SH-SY5Y (cell line): ENCODE results near the gene LRRC17.

Source experiments
- GATA2 ChIP-seq: IDR thresholded peaks from 2 replicates; pipeline ENCODE4 v1.6.1; 2011; ENCODE audit warnings: mild to moderate bottlenecking, low read depth, low read length
- GATA3 ChIP-seq: IDR thresholded peaks from 2 replicates; pipeline ENCODE4 v1.6.1; 2011; ENCODE audit warnings: low read depth, mild to moderate bottlenecking, low read length, moderate library complexity

Gene LRRC17

DNA sequence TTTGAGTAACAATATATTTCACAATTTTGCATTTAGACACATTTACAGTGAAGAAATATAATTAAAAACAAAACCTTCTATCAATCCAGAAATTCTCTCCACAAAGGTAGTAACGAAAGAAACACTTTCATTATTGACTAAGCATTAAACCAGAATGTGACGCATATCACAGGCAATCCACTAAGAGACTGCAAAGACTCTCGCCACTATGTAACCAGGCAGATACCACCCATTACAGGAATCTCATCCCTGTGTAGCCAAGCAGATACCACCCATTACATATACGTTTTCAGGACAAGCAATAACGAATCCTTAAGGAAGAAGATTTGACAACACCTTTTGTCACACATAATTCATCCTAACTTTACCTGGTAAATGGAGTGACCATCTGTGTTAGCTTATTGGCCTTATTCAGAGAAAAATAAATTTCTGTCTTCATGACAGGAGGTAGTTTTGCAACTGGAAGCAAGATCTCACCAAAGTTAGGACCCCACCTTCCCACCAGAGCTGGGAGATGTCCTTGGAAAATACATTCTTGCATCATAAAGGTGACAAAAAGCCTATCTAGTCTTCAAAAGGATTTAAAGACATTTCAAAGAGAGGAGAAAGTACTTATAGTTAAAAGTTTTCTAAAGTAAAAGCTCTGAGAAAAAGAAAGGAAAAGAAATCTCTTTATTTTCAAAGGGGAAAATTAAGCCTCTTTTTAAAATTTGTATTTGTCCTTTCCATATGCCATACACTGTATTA is 30.8 kb downstream of the LRRC17 start:
- TF ChIP-seq GATA2 (no peak), GATA3 (no peak)

DNA sequence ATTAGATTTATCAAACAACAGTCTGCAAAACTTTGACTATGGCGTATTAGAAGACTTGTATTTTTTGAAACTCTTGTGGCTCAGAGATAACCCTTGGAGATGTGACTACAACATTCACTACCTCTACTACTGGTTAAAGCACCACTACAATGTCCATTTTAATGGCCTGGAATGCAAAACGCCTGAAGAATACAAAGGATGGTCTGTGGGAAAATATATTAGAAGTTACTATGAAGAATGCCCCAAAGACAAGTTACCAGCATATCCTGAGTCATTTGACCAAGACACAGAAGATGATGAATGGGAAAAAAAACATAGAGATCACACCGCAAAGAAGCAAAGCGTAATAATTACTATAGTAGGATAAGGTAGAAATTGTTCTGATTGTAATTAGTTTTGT is 31.4 kb downstream of the LRRC17 start:
- TF ChIP-seq GATA3 (no peak), GATA2 (no peak)

DNA sequence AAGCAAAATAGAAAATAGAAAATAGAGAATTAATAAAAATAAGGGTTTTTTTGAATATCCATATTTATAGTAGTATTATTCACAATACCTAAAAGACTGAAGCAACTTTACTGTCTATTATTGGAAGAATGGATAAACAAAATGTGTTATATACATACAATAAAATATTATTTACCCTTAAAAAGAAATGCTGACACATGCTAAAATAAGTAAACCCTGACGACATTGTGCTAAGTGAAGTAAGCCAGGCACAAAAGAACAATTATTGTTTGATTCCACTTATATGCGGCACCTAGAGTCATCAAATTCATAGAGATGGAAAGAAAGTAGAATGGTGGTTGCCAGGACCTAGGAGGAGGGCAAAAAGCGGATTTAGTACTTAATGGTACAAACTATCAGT is 39.0 kb downstream of the LRRC17 start:
- TF ChIP-seq GATA2 (no peak), GATA3 (no peak)

DNA sequence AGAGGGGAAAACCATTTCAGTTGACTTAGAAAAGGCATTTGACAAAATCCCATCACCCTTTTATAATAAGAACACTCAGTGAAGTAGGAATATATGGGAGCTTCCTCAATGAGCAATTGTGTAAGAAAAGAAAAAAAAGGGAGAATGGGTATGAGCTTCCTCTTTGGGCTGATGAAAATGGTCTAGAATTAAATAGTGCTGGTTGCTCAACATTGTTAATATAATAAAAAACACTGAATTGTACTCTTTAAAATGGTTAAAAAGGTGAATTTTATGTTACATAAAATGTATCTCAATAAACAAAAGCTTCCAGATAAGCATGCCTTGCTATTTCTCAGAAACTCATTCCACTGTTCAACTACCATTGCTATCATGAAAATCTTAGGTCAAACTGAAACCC is 40.6 kb downstream of the LRRC17 start:
- no peak for TF ChIP-seq GATA2

DNA sequence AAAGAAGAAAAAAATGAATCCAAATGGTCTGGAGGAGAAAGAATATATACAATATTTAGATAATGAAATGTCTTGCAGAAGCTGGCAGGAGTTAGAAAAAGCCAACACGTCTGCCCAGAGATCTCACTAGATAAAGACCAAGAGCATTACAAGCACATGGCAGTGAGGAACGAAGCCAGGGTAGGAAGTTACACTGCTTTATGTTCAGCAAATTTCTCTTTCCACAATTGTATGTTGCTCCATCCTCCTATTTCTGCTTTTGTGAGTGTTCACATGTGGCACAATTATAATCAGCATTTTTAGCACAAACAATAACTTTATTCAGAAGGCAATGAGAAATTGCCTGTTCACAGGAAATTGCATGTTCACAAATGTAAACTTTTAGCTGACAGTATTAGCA is 53.7 kb downstream of the LRRC17 start:
- 0 out of 2 replicates have a peak, but pooled peaks have one; percentile 12 for TF ChIP-seq GATA2
- no peak for TF ChIP-seq GATA3

DNA sequence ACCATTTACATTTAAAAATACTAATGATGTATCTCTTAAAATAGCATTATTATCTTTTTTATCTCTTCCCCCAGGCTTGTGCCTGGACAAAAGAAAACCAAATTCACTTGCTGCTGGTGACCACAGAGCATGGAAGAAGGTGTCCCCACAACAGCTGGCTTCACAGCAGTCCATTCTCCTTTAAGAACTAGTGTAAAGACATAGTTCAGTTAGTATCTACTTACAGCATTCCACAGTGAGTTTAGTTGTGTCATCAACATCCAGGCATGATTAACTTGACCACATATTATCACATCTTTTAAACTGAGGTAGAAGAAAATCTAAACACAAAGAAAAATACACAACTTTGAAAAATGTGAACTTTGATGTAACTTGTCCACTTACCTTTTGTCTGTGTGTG is 55.0 kb downstream of the LRRC17 start:
- TF ChIP-seq GATA3 (no peak), GATA2 (no peak)

DNA sequence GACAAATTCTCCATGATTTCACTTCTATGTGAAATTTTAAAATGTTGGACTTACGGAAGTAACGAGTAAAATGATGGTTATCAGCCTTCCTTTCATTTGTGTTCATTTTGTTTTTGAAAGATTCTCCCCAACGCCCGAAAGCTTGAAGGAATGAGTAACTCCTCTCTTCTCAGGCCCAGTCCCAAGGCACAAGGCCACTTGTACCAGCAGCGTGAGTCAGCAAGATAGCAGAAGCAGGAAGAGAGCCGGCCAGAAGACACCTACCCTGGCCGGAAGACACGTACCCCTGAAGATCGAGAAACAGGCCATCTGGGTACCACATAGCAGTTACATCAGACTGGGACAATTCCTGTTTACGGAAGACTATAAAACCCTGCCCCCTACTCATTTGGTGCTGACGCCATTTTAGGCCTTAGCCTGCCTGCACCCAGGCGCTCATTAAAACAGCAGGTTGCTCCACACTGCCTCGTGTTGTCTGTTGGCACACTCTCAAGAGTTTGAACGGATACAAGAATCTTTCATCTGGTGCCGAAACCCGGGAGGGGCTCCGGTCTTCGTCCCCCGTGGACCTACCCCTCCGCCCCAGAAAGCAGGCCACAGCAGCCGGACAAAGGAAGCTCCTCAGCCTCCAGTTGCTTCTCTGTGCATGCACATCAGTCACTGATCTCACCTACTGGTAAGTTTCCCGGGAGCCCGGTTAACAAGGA is 60.4 kb downstream of the LRRC17 start:
- no peak for TF ChIP-seq GATA2
- TF ChIP-seq GATA3 = no peak

DNA sequence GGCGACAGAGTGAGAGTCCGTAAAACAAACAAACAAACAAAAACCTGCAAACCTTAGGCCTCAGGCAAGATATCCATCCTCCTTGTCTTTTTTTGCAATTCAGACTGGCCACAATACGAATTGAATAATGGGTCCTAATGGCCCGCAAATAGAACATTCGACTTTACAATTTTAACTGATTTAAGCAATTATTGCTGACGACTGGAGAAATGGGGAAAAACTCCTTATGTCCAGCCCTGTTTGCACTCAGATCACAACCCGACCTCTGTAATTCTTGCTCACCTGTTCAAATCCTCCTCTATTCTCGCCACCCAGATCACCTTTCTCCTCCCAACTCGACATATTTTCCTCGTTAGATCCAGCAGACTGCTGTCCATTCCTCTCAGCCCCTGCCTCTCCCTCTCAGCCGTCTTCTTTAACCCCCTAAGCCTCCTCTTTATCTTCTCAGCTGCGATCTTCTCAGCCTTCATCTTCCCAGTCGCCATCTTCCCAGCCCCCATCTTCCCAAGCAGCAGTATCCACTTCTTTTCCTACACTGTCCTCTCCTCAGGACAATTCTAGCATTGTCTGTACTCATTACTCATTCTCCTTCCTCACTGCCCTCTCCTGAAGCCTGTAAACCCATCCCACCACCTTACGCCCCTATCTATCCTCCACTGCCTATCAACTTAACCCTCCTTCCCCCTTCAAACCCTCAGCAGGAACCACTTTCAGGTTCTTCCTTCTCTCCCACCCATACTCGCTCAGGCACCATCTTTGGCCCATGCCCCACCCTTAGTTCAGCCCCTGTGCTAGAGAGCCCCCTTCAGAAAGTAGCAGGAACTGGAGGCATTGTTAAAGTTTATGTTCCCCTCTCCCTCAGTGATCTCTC is 61.8 kb downstream of the LRRC17 start:
- no peak for TF ChIP-seq GATA2
- no peak for TF ChIP-seq GATA3

DNA sequence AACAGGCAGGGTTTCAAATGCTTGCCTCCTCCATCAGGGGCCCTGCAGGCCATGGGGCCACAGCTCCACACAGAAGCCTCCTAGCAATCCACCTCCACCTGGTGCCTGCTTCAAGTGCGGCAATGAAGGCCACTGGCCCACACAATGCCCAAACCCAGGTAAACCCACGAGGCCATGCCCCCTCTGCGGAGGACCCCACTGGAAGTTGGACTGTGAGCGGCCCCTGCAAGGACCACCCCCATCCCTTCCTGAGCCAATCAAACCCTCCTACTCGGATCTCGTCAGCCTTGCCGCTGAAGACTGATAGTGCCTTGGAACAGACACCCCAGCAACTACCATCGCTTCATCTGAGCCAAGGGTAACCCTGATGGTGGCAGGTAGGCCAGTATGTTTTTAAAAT is 63.1 kb downstream of the LRRC17 start:
- TF ChIP-seq GATA2 (no peak), GATA3 (no peak)

DNA sequence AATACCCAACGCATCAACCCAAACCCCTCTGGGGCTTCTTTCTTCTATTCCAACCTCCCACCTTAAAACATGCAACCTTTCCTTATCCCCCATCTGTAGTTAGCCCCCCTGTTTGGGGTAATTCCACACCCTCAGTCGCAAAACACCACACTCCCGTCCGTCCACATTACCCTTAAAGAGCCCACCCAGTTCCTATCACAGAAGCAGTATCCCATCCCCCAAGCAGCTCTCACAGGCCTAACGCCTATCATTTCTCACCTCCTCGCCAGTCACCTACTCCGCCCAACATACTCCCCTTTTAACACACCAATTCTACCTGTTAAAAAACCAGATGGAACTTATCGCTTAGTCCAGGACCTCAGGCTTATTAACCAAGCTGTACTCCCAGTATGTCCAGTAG is 63.7 kb downstream of the LRRC17 start:
- TF ChIP-seq GATA3 (no peak), GATA2 (no peak)

DNA sequence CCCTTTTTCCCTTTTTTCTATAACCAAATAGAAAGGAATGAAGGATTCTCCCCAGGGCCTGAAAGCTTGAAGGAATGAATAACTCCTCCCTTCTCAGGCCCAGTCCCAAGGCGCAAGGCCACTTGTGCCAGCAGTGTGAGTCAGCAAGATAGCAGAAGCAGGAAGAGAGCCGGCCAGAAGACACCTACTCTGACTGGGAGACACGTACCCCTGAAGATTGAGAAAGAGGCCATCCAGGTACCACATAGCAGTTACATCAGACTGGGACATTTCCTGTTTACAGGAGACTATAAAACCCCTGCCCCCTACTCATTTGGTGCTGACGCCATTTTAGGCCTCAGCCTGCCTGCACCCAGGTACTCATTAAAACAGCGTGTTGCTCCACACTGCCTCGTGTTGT is 65.5 kb downstream of the LRRC17 start:
- TF ChIP-seq GATA3 (no peak), GATA2 (no peak)

DNA sequence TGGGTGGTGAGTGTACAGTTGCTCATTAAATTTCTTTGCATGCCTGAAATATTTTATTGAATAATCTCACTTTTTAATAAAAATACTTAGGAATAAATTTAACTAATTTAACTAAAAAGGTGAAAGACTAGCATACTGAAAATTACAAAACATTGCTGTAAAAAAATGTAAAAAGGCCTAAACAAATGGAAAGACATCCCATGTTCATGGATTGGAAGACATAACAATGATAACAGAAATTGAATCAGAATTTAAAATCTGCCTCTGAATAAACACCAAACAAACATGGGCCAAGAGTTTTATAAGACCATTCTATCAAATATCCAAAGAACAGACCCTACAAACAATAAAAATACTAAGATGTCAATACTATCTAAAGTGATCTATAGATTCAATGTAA is 66.9 kb downstream of the LRRC17 start:
- TF ChIP-seq GATA3 (no peak), GATA2 (no peak)

DNA sequence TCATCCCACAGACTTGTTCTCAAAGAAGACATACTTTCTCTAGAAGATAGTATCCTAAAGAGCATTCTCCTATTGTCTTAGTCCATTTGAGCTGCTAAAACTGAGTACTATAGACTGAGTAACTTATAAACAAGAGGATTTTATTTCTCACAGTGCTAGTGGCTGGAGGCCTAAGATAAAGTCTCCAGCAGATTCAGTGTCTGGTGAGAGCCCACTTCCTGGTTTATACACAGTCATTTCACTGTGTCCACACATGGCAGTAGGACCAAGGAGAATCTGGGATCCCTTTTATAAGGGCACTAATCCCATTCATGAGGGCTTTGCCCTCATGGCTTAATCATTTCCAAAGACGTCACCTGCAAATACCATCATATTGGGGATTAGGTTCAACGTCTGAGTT is 68.7 kb downstream of the LRRC17 start:
- TF ChIP-seq GATA3 = no peak
- TF ChIP-seq GATA2 = no peak

DNA sequence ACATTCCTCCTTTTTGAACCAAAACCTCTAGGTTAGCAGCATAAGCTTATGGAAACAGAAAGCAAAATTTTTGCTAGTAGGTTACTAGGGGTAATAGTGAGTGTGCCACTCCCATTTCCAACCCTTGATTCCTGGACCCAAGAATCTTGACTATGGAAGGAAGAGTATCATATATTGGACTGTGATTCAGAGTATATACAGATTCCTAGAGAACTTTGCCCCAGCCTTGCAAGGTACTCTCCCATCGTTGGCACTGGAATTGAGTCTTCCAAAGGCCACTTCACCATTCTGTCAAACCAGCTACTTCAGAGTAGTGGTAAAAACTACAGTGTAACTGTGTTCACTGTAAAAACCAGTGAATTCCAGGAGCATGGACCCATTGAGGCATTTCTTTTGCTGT is 69.4 kb downstream of the LRRC17 start:
- TF ChIP-seq GATA3 (no peak), GATA2 (no peak)

DNA sequence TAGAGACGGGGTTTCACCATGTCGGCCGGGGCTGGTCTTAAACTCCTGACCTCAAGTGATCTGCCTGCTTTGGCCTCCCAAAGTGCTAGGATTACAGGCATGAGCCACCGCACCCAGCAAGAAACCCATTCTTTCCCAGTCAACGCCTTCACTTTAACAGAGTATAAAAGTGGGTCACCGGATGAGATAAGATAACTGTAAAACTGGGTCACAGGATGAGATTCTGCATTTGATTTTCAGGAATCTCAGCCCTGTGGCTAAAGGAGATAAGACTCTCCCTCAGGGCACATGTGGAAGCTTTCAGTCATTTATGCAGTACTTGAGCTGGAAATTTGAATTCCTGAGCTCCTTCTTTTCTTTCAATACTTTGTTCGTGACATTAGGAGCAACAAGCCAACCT is 70.8 kb downstream of the LRRC17 start:
- no peak for TF ChIP-seq GATA2
- TF ChIP-seq GATA3 = no peak
